GM12878 (cell line): Measurements from ENCODE around the gene ANKIB1. TPM values are rescaled to one million over a fixed set of nuclear protein-coding genes. Genes with fewer than 3 reads are reported as not detected.

Experiments used
- ATAC-seq: fragments of 200-7000 bp; cut with Tn5 transposase; 3 replicates; pipeline ENCODE4 v1.9.1; 2020; ENCODE audit warnings: mild to moderate bottlenecking, moderate library complexity
- BruUV-seq: library from RNA; stranded (reverse); fragments of 400-500 nt; replicated peaks from 2 replicates; lab custom pipeline; 2021; lab: Mats Ljungman, UMichigan
- CTCF ChIA-PET: fragments of 300-600 bp; sonication (Branson Sonifier 250); formaldehyde crosslinking; extraction: SDS; loops from one replicate; lab custom pipeline; 2021; ENCODE audit warnings: inconsistent platforms; lab: Yijun Ruan, JAX
- POLR2A ChIA-PET: fragments of 350-600 bp; formaldehyde crosslinking; extraction: SDS; loops from one replicate; lab custom pipeline; 2021; ENCODE audit warnings: inconsistent platforms; lab: Charles Lee
- RAD21 ChIA-PET: fragments of 300-600 bp; sonication (Branson Sonifier 250); formaldehyde crosslinking; loops from one replicate; lab custom pipeline; 2023; ENCODE audit warnings: antibody characterized with exemption; ENCODE audit not compliant: unreplicated experiment; lab: Charles Lee
- SMC1A ChIA-PET: fragments of 300-600 bp; sonication (Branson Sonifier 250); formaldehyde crosslinking; loops from one replicate; lab custom pipeline; 2023; ENCODE audit not compliant: unreplicated experiment, uncharacterized antibody; lab: Charles Lee
- DNase-seq: peaks from one replicate; pipeline ENCODE4 v3.0.0-alpha.2; 2011; ENCODE audit warnings: low read depth, low spot score
- FAIRE-seq: peaks from 3 replicates; lab custom pipeline; 2011; peaks lifted over from hg19 to GRCh38; lab: Jason Lieb, UNC
- H2AFZ ChIP-seq: 2 replicates; pipeline ENCODE4 v1.6.0; 2011; ENCODE audit warnings: low read depth, low read length, control low read depth; ENCODE audit not compliant: control insufficient read depth
- H3K27ac ChIP-seq: 2 replicates; pipeline ENCODE4 v1.5.1; 2011; ENCODE audit warnings: control low read depth; ENCODE audit not compliant: control insufficient read depth, insufficient read depth
- H3K27me3 ChIP-seq, 2 experiments: replicated peaks in 1 of 2; 2 replicates each; pipeline versions ENCODE4 v1.6.0 to v1.6.1; 2011; ENCODE audit warnings: low read length in 1 of 2; ENCODE audit not compliant: control insufficient read depth in 2 of 2, insufficient read depth in 2 of 2
- H3K36me3 ChIP-seq, 2 experiments: 2 replicates each; pipeline ENCODE4 v1.5.1; 2011; ENCODE audit warnings: low read length in 1 of 2; ENCODE audit not compliant: control insufficient read depth in 2 of 2, insufficient read depth in 2 of 2
- H3K4me1 ChIP-seq: 2 replicates; pipeline ENCODE4 v1.6.1; 2011; ENCODE audit warnings: mild to moderate bottlenecking, low read length, moderate library complexity, mixed read lengths; ENCODE audit not compliant: control insufficient read depth, insufficient read depth
- H3K4me2 ChIP-seq: 2 replicates; pipeline ENCODE4 v1.6.0; 2011; ENCODE audit warnings: control low read depth; ENCODE audit not compliant: control insufficient read depth, insufficient read depth
- H3K4me3 ChIP-seq: fragments of 200-600 bp; sonication (generic); 2 replicates; pipeline ENCODE4 v1.5.1; 2016
- H3K79me2 ChIP-seq: 2 replicates; pipeline ENCODE4 v1.6.0; 2011; ENCODE audit warnings: low read length; ENCODE audit not compliant: control insufficient read depth, insufficient read depth
- H3K9ac ChIP-seq: 2 replicates; pipeline ENCODE4 v1.8.0; 2011; ENCODE audit warnings: low read length, control low read depth, mixed read lengths; ENCODE audit not compliant: control insufficient read depth, insufficient read depth
- H3K9me3 ChIP-seq: replicated peaks from 3 replicates; pipeline ENCODE4 v1.5.1; 2011; ENCODE audit warnings: mild to moderate bottlenecking, low read length; ENCODE audit not compliant: control insufficient read depth, insufficient read depth
- H4K20me1 ChIP-seq: 2 replicates; pipeline ENCODE4 v1.6.0; 2011; ENCODE audit not compliant: control insufficient read depth, insufficient read depth
- ASH2L ChIP-seq: fragments of 300-600, 200-600 bp; sonication (generic); IDR thresholded peaks from 2 replicates; pipeline ENCODE4 v1.6.1; 2017; ENCODE audit warnings: low read depth, mild to moderate bottlenecking, borderline replicate concordance
- BACH1 ChIP-seq: fragments of 450-650 bp; IDR thresholded peaks from 2 replicates; pipeline ENCODE4 v1.6.1; 2017; ENCODE audit warnings: mild to moderate bottlenecking, borderline replicate concordance
- BRCA1 ChIP-seq: IDR thresholded peaks from 2 replicates; pipeline ENCODE4 v1.6.1; 2011; ENCODE audit warnings: low read depth, low read length, improper control_type of control experiment
- CBX5 ChIP-seq: sonication (generic); IDR thresholded peaks from 2 replicates; pipeline ENCODE4 v1.6.1; 2016; ENCODE audit warnings: low read depth, moderate library complexity, mild to moderate bottlenecking, inconsistent platforms
- EP300 ChIP-seq, 2 experiments: fragments of 150-350 bp in 1 of 2; IDR thresholded peaks; 2 replicates each; pipeline ENCODE4 v1.6.1; 2011 to 2012; ENCODE audit warnings: low read depth in 2 of 2, low read length in 2 of 2, borderline replicate concordance in 1 of 2, improper control_type of control experiment in 1 of 2, inconsistent platforms in 1 of 2; ENCODE audit not compliant: control insufficient read depth in 1 of 2
- GATAD2B ChIP-seq: fragments of 450-650 bp; conservative IDR thresholded peaks from 2 replicates; pipeline ENCODE4 v1.6.1; 2017; ENCODE audit warnings: low read depth, mild to moderate bottlenecking, moderate library complexity
- JUNB ChIP-seq: IDR thresholded peaks from 2 replicates; pipeline ENCODE4 v1.6.1; 2016; ENCODE audit warnings: antibody characterized with exemption, mild to moderate bottlenecking
- NBN ChIP-seq: fragments of 450-650 bp; IDR thresholded peaks from 2 replicates; pipeline ENCODE4 v1.6.1; 2016
- POLR2A ChIP-seq: IDR thresholded peaks from 2 replicates; pipeline ENCODE4 v1.6.1; 2011; ENCODE audit warnings: low read depth, mild to moderate bottlenecking, low read length
- RCOR1 ChIP-seq: conservative IDR thresholded peaks from 2 replicates; pipeline ENCODE4 v1.6.1; 2012; ENCODE audit warnings: low read depth, low read length, improper control_type of control experiment
- SP1 ChIP-seq: IDR thresholded peaks from one replicate; pipeline ENCODE4 v1.6.1; 2011; ENCODE audit warnings: low read depth, low read length
- TCF7 ChIP-seq: IDR thresholded peaks from 2 replicates; pipeline ENCODE4 v1.6.1; 2014; ENCODE audit warnings: antibody characterized with exemption, borderline replicate concordance
- WRNIP1 ChIP-seq: IDR thresholded peaks from 2 replicates; pipeline ENCODE4 v1.6.1; 2011; ENCODE audit warnings: low read depth, low read length, improper control_type of control experiment, borderline replicate concordance
- WGBS: methylation state at CpG from one replicate; pipeline ENCODE4 v1.1.6; 2016; ENCODE audit warnings: low lambda C conversion rate; ENCODE audit not compliant: insufficient replicate concordance, insufficient coverage; ENCODE audit errors: missing lambda C conversion rate; 5-methylcytosine and 5-hydroxymethylcytosine counted together
- in situ Hi-C: fragments of 300-500 bp; cut with MboI; formaldehyde crosslinking; loops from 9 replicates; pipeline ENCODE4 v1.14.3; 2018; ENCODE audit warnings: mixed read lengths
- intact Hi-C: fragments of 100-400 bp; cut with micrococcal nuclease; formaldehyde crosslinking; loops from one replicate; pipeline ENCODE4 v1.14.2; 2022; ENCODE audit not compliant: unreplicated experiment
- polyA plus RNA-seq, 11 experiments: library from polyadenylated mRNA; depleted of rRNA in 4 of 11; unstranded in 6 of 11; stranded (reverse) in 5 of 11; fragments of >200 nt; fragmentation: Nextera tagmentation in 4 of 11; fragmentation: Illumina TruSeq in 1 of 11; extraction: Ambion mirVana in 4 of 11; extraction: Trizol in 1 of 11; gene quantifications; 1 replicate in 1 of 11; 2 replicates in 10 of 11; pipeline versions ENCODE4 v1.2.1 to v1.2.3, GENCODE V29; 2011 to 2016; ENCODE audit warnings: inconsistent platforms in 2 of 11, missing spikeins in 2 of 11, low read depth in 1 of 11
- total RNA-seq, 4 experiments: library from RNA; depleted of rRNA in 3 of 4; stranded (reverse); fragments of >200 nt in 3 of 4; fragmentation: Illumina TruSeq in 1 of 4; extraction: Trizol in 1 of 4; gene quantifications; 2 replicates each; pipeline versions ENCODE4 v1.2.1 to v1.2.3, GENCODE V29; 2013 to 2021
- TF ChIP-seq, protein P1 (sequence below): fragments of 450-650 bp; IDR thresholded peaks from 2 replicates; pipeline ENCODE4 v1.6.1; 2016; ENCODE audit warnings: mild to moderate bottlenecking
- TF ChIP-seq, protein P2 (sequence below): fragments of 450-650 bp; IDR thresholded peaks from 2 replicates; pipeline ENCODE4 v1.6.1; 2018; ENCODE audit warnings: mild to moderate bottlenecking, low read depth, moderate library complexity; ENCODE audit not compliant: partially characterized antibody
- TF ChIP-seq, protein P3 (sequence below): IDR thresholded peaks from 2 replicates; pipeline ENCODE4 v1.6.1; 2011; ENCODE audit warnings: low read depth, low read length, improper control_type of control experiment, borderline replicate concordance
- TF ChIP-seq, protein P4 (sequence below): IDR thresholded peaks from 2 replicates; pipeline ENCODE4 v1.6.1; 2011; ENCODE audit warnings: borderline replicate concordance, low read depth, mild to moderate bottlenecking, moderate library complexity, low read length; ENCODE audit not compliant: insufficient read depth, poor library complexity, severe bottlenecking

The ANKIB1 gene
- total and polyA plus RNA-seq, 10 of the 15 experiments (the other 5 are each of a cell fraction or from before 2014, with no cell fraction given): 9.0 to 54.0 (median 21.9) TPM

DNA sequence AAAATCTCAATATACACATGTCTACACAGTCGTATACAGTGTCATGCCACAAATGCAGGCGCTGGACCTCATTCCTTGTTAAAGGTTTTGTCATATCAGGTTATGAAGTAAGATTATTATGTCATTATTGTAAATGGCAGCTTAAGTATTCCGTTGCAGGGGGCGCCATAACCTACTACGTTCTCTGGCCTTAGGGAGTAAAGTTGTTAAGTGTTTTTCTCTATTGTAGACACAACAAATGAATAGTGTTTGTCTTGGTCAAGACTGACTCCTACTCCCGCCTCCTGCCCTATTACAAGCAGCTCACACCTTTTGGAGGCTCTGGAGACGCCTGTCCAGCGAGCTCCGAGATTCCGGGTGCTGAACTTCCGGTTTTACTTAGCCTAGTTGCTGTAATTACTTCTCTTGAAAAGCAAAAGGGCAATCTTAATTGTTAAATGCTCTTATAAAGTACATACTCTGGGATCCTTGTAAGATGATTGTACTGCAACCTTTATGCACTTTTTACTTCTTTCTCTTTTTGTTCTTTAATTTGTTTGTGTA, 202.5 kb downstream of the ANKIB1 start:
- no peak for FAIRE-seq
- peak; percentile 48 for DNase-seq
- Histone ChIP-seq H3K27ac (peak overlapping the region; percentile 95), H3K4me2 (peak overlapping the region; percentile 73), H3K9ac (peak overlapping the region; percentile 97), H3K79me2 (peaks cover 17% of the 10 kb centered on the region), H3K4me3 (peak overlapping the region; percentile 92), H2AFZ (peak overlapping the region; percentile 96), H4K20me1 (no peaks in the 10 kb centered on the region), H3K36me3 (peaks cover 2 to 12% of the 10 kb centered on the region in 2 experiments; a peak in 3 of 4 replicates), H3K27me3 (no peaks in the 10 kb centered on the region), H3K9me3 (no peaks in the 10 kb centered on the region), H3K4me1 (no peaks in the 10 kb centered on the region)
- under 1% methylated on average over 11 of the region's 11 CpGs for WGBS
- POLR2A ChIA-PET: interaction anchor here (0.5 to 2.1 kb wide), 10 partner anchors 10 to 1739 kb away, joined by 3 to 5 read pairs (median 3); partner anchors contain the start of genes AKAP9, CYP51A1, PEX1 and RBM48
- CTCF ChIA-PET: interaction anchor here (1.0 to 4.6 kb wide), 30 partner anchors 9 to 782 kb away, joined by 3 to 86 read pairs (median 6); partner anchors contain the start of genes ANKIB1, CYP51A1, KRIT1 and LRRD1
- in situ Hi-C loops: loop anchor here (5.0 to 25.0 kb wide), 2 partner anchors 616 to 1361 kb away; no protein-coding TSS in a partner anchor
- SMC1A ChIA-PET: interaction anchor here (1.0 to 3.0 kb wide), 11 partner anchors 13 to 618 kb away, joined by 3 to 22 read pairs (median 4); partner anchors contain the start of genes CYP51A1, ERVW-1 and LRRD1
- RAD21 ChIA-PET: interaction anchor here (0.9 to 3.1 kb wide), 11 partner anchors 13 to 620 kb away, joined by 4 to 45 read pairs (median 8); partner anchors contain the start of genes AKAP9, ANKIB1, KRIT1 and LRRD1
- peak; percentile 66 for ATAC-seq
- BruUV-seq: no TSS peak
- intact Hi-C loops: loop anchor here (2.0 to 10.0 kb wide), 5 partner anchors 201 to 573 kb away; partner anchors contain the start of genes AKAP9, ANKIB1, CYP51A1 and KRIT1
- TF ChIP-seq NBN (peak; percentile 35; the same call in 1 of the 2 replicates), CBX5 (no peak), WRNIP1 (no peak), RCOR1 (no peak), JUNB (no peak), BRCA1 (no peak), ASH2L (no peak), BACH1 (no peak), POLR2A (no peak), SP1 (no peak), EP300 (IDR thresholded peaks at IDR 0.05; ENCODE audit: borderline replicate concordance in 1 of 2, control insufficient read depth in 1 of 2, low read depth in 2 of 2, low read length in 2 of 2) (no peak), TCF7 (no peak), GATAD2B (no peak)
- TF ChIP-seq, protein P1, sequence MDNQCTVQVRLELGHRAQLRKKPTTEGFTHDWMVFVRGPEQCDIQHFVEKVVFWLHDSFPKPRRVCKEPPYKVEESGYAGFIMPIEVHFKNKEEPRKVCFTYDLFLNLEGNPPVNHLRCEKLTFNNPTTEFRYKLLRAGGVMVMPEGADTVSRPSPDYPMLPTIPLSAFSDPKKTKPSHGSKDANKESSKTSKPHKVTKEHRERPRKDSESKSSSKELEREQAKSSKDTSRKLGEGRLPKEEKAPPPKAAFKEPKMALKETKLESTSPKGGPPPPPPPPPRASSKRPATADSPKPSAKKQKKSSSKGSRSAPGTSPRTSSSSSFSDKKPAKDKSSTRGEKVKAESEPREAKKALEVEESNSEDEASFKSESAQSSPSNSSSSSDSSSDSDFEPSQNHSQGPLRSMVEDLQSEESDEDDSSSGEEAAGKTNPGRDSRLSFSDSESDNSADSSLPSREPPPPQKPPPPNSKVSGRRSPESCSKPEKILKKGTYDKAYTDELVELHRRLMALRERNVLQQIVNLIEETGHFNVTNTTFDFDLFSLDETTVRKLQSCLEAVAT: no peak
- TF ChIP-seq, protein P2, sequence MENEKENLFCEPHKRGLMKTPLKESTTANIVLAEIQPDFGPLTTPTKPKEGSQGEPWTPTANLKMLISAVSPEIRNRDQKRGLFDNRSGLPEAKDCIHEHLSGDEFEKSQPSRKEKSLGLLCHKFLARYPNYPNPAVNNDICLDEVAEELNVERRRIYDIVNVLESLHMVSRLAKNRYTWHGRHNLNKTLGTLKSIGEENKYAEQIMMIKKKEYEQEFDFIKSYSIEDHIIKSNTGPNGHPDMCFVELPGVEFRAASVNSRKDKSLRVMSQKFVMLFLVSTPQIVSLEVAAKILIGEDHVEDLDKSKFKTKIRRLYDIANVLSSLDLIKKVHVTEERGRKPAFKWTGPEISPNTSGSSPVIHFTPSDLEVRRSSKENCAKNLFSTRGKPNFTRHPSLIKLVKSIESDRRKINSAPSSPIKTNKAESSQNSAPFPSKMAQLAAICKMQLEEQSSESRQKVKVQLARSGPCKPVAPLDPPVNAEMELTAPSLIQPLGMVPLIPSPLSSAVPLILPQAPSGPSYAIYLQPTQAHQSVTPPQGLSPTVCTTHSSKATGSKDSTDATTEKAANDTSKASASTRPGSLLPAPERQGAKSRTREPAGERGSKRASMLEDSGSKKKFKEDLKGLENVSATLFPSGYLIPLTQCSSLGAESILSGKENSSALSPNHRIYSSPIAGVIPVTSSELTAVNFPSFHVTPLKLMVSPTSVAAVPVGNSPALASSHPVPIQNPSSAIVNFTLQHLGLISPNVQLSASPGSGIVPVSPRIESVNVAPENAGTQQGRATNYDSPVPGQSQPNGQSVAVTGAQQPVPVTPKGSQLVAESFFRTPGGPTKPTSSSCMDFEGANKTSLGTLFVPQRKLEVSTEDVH: no peak
- TF ChIP-seq, protein P3, sequence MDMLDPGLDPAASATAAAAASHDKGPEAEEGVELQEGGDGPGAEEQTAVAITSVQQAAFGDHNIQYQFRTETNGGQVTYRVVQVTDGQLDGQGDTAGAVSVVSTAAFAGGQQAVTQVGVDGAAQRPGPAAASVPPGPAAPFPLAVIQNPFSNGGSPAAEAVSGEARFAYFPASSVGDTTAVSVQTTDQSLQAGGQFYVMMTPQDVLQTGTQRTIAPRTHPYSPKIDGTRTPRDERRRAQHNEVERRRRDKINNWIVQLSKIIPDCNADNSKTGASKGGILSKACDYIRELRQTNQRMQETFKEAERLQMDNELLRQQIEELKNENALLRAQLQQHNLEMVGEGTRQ: no peak
- TF ChIP-seq, protein P4, sequence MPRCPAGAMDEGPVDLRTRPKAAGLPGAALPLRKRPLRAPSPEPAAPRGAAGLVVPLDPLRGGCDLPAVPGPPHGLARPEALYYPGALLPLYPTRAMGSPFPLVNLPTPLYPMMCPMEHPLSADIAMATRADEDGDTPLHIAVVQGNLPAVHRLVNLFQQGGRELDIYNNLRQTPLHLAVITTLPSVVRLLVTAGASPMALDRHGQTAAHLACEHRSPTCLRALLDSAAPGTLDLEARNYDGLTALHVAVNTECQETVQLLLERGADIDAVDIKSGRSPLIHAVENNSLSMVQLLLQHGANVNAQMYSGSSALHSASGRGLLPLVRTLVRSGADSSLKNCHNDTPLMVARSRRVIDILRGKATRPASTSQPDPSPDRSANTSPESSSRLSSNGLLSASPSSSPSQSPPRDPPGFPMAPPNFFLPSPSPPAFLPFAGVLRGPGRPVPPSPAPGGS: no peak
